ENCODE measurements around the gene TPM1. TPM values are rescaled to one million over a fixed set of nuclear protein-coding genes. Genes with fewer than 3 reads are reported as not detected.

The TPM1 gene
- total and polyA plus RNA-seq, 4 donors = 64.7 to 101 (median 71.5) TPM

DNA sequence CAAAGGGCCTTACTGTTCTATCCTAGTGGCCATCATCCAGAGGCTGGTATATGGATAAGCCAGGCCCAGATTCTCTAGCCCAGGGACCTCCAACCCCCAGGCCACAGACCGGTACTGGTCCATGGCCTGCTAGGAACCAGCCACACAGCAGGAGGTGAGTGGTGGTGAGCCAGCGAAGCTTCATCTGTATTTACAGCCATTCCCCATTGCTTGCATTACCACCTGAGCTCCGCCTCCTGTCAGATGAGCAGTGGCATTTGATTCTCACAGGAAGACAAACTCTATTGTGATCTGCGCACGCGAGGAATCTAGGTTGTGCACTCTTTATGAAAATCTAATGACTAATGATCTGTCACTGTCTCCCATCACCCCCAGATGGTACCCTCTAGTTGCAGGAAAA, 30.1 kb upstream of the TPM1 start:
- peaks cover 4 to 38% (median 27%) of the 10 kb centered on the region in 4 donors for H3K4me1 ChIP-seq (ENCODE audit: control insufficient read depth in 4 of 4, insufficient read depth in 4 of 4, low read length in 3 of 4)
- no peaks in the 10 kb centered on the region for H3K36me3 ChIP-seq (ENCODE audit: control insufficient read depth in 4 of 4, insufficient read depth in 3 of 4, low read depth in 1 of 4, low read length in 3 of 4)
- DNase-seq (ENCODE audit: low spot score) = no peak
- TF ChIP-seq GABPA (IDR thresholded peaks at IDR 0.05 in 1 of 2, conservative IDR thresholded peaks at IDR 0.05 in 1 of 2) (no peak), JUND (IDR thresholded peaks at IDR 0.05) (no peak), FOXA1 (IDR thresholded peaks at IDR 0.05) (no peak), FOXA2 (IDR thresholded peaks at IDR 0.05) (no peak), RXRA (IDR thresholded peaks at IDR 0.05) (no peak), SP1 (IDR thresholded peaks at IDR 0.05) (no peak), NR2F2 (IDR thresholded peaks at IDR 0.05) (no peak), HNF4A (conservative IDR thresholded peaks at IDR 0.05) (no peak), YY1 (IDR thresholded peaks at IDR 0.05) (no peak), HNF4G (IDR thresholded peaks at IDR 0.05) (no peak), RAD21 (IDR thresholded peaks at IDR 0.05) (no peak), EGR1 (IDR thresholded peaks at IDR 0.05; ENCODE audit: low read depth in 2 of 2) (no peak)
- TF ChIP-seq, protein P1, sequence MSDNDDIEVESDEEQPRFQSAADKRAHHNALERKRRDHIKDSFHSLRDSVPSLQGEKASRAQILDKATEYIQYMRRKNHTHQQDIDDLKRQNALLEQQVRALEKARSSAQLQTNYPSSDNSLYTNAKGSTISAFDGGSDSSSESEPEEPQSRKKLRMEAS (IDR thresholded peaks at IDR 0.05) = no peak
- TF ChIP-seq, protein P2, sequence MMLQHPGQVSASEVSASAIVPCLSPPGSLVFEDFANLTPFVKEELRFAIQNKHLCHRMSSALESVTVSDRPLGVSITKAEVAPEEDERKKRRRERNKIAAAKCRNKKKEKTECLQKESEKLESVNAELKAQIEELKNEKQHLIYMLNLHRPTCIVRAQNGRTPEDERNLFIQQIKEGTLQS (IDR thresholded peaks at IDR 0.05) = no peak
- no peak overlapping the region for H3K4me3 ChIP-seq (ENCODE audit: low read depth in 1 of 3, low read length in 3 of 3)
- 96% methylated on average over 6 of the region's 6 CpGs for WGBS
- H3K9ac ChIP-seq (ENCODE audit: low read depth in 1 of 2, low read length in 2 of 2) = no peak overlapping the region
- H3K27me3 ChIP-seq (ENCODE audit: control insufficient read depth in 4 of 4, insufficient read depth in 4 of 4, low read length in 3 of 4) = no peaks in the 10 kb centered on the region
- no peak overlapping the region for H3K27ac ChIP-seq (ENCODE audit: low read depth in 1 of 2, low read length in 2 of 2)
- H3K9me3 ChIP-seq (ENCODE audit: control insufficient read depth in 4 of 4, low read length in 3 of 4) = no peaks in the 10 kb centered on the region

DNA sequence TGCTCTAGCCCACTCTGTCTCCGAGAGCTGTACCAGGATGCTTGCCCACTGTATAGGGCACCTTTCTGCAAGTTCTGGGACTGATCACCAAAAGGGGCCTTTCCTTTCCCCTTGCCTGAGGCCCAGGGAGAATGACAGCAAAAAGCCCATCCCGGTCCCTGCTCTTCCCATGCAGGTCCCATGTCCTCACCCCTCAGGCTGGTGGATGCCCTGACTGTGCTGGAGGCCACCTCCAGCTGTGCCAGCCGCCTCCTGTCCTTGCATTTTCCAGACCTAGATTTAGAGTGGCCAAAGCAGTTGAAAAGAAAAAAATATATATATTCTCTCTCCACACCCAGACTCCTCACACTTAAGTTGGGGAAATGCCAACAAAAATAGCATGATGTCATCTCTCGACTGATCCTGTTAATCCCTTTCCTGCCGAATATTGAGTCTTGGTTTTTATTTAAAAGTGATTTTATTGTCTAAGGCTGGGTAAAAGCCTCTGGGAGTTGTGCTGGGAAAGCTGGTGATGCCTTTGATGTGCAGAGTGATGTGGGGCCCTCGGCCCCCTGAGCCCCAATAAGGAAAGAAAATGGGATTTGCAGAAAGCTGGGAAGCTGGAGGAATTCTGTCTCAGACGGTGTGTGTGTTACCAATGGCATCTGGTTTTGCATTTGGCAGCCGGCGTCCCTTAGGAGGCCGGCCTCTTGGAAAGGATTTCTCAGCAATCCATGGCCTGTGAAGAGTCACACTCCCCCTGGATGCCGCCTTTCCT, 29.3 kb upstream of the TPM1 start:
- H3K9ac ChIP-seq (ENCODE audit: low read depth in 1 of 2, low read length in 2 of 2) = no peak overlapping the region
- DNase-seq (ENCODE audit: low spot score) = no peak
- TF ChIP-seq GABPA (IDR thresholded peaks at IDR 0.05 in 1 of 2, conservative IDR thresholded peaks at IDR 0.05 in 1 of 2) = no peak
- no peak for TF ChIP-seq RAD21 (IDR thresholded peaks at IDR 0.05)
- no peak for TF ChIP-seq TAF1 (conservative IDR thresholded peaks at IDR 0.05)
- no peak for TF ChIP-seq NR2F2 (IDR thresholded peaks at IDR 0.05)
- TF ChIP-seq, protein P3, sequence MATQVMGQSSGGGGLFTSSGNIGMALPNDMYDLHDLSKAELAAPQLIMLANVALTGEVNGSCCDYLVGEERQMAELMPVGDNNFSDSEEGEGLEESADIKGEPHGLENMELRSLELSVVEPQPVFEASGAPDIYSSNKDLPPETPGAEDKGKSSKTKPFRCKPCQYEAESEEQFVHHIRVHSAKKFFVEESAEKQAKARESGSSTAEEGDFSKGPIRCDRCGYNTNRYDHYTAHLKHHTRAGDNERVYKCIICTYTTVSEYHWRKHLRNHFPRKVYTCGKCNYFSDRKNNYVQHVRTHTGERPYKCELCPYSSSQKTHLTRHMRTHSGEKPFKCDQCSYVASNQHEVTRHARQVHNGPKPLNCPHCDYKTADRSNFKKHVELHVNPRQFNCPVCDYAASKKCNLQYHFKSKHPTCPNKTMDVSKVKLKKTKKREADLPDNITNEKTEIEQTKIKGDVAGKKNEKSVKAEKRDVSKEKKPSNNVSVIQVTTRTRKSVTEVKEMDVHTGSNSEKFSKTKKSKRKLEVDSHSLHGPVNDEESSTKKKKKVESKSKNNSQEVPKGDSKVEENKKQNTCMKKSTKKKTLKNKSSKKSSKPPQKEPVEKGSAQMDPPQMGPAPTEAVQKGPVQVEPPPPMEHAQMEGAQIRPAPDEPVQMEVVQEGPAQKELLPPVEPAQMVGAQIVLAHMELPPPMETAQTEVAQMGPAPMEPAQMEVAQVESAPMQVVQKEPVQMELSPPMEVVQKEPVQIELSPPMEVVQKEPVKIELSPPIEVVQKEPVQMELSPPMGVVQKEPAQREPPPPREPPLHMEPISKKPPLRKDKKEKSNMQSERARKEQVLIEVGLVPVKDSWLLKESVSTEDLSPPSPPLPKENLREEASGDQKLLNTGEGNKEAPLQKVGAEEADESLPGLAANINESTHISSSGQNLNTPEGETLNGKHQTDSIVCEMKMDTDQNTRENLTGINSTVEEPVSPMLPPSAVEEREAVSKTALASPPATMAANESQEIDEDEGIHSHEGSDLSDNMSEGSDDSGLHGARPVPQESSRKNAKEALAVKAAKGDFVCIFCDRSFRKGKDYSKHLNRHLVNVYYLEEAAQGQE (IDR thresholded peaks at IDR 0.05) = no peak
- TF ChIP-seq FOXA1 (IDR thresholded peaks at IDR 0.05) = no peak
- TF ChIP-seq, protein P2 (IDR thresholded peaks at IDR 0.05) = no peak
- no peak overlapping the region for H3K27ac ChIP-seq (ENCODE audit: low read depth in 1 of 2, low read length in 2 of 2)
- no peak overlapping the region for H3K4me3 ChIP-seq (ENCODE audit: low read depth in 1 of 3, low read length in 3 of 3)
- H3K36me3 ChIP-seq (ENCODE audit: control insufficient read depth in 4 of 4, insufficient read depth in 3 of 4, low read depth in 1 of 4, low read length in 3 of 4) = no peaks in the 10 kb centered on the region
- no peaks in the 10 kb centered on the region for H3K27me3 ChIP-seq (ENCODE audit: control insufficient read depth in 4 of 4, insufficient read depth in 4 of 4, low read length in 3 of 4)
- no peaks in the 10 kb centered on the region for H3K9me3 ChIP-seq (ENCODE audit: control insufficient read depth in 4 of 4, low read length in 3 of 4)
- H3K4me1 ChIP-seq (ENCODE audit: control insufficient read depth in 4 of 4, insufficient read depth in 4 of 4, low read length in 3 of 4) = peaks cover 4 to 38% (median 27%) of the 10 kb centered on the region in 4 donors
- 84% methylated on average over 11 of the region's 11 CpGs for WGBS

Measured in liver (tissue), 9 donors.